Activated CD8-positive, alpha-beta T cell treated with anti-CD3 and anti-CD28 coated beads for 36 hours (primary cell): ENCODE data around the gene PRKAR2B. TPM values are rescaled to one million over a fixed set of nuclear protein-coding genes. Genes with fewer than 3 reads are reported as not detected.

Source experiments
- ATAC-seq: fragments of 200-7000 bp; cut with Tn5 transposase; one replicate; pipeline ENCODE4 v1.10.0; 2021; ENCODE audit warnings: mild to moderate bottlenecking, moderate library complexity
- CTCF ChIA-PET: fragments of 350-600 bp; sonication (Branson Sonifier 250); formaldehyde crosslinking; loops from one replicate; lab custom pipeline; 2021; ENCODE audit warnings: antibody characterized with exemption; lab: Charles Lee
- POLR2A ChIA-PET: fragments of 350-600 bp; sonication (Branson Sonifier 250); formaldehyde crosslinking; loops from one replicate; lab custom pipeline; 2021; ENCODE audit warnings: antibody characterized with exemption; lab: Charles Lee
- DNase-seq: peaks from one replicate; pipeline ENCODE4 v3.0.0-alpha.2; 2020
- H3K27ac Mint-ChIP-seq: one replicate; pipeline ENCODE4 v1.8.0; 2021; ENCODE audit warnings: mild to moderate bottlenecking, mixed read lengths
- H3K27me3 Mint-ChIP-seq: one replicate; pipeline ENCODE4 v1.8.0; 2021; ENCODE audit warnings: mixed read lengths
- H3K36me3 Mint-ChIP-seq: one replicate; pipeline ENCODE4 v1.8.0; 2021; ENCODE audit warnings: low read depth, mixed read lengths
- H3K4me1 Mint-ChIP-seq: one replicate; pipeline ENCODE4 v1.8.0; 2021; ENCODE audit warnings: low read depth, mixed read lengths
- H3K4me3 Mint-ChIP-seq: one replicate; pipeline ENCODE4 v1.8.0; 2021; ENCODE audit warnings: mild to moderate bottlenecking, moderate library complexity, mixed read lengths
- H3K9me3 Mint-ChIP-seq: one replicate; pipeline ENCODE4 v1.8.0; 2021; ENCODE audit warnings: mixed read lengths
- CTCF ChIP-seq: fragments of 200-600 bp; IDR thresholded peaks from one replicate; pipeline ENCODE4 v1.8.0; 2022; ENCODE audit warnings: antibody characterized with exemption, mild to moderate bottlenecking
- intact Hi-C: fragments of 100-400 bp; cut with micrococcal nuclease; formaldehyde crosslinking; loops from one replicate; pipeline ENCODE4 v1.10.0; 2022
- total RNA-seq, 2 experiments: library from RNA; stranded (reverse); gene quantifications; one replicate each; pipeline ENCODE4 v1.2.3, GENCODE V29; 2021

Gene PRKAR2B
- total RNA-seq, 2 experiments from 2014 or later = 1.1 to 1.3 TPM

DNA sequence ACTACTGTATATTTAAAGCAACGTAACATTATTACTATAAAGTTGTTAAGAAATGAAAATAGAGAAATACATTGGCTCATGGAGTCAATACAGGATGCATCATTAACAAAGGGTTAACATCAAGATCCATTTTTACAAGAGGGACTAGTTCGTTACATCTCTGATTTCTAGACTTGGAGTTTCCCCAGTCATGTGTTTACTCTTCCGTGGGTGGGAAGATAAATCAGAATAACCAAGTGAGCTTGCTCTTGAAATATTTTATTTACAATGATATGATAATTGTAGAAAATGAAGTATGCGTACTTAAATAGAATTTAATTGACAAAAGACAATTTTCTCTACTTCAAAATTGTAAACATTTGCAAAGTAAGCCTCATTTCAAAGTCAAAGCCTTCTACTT lies 1.0 kb upstream of the PRKAR2B start:
- DNase-seq (no peak), ATAC-seq (no peak)
- Mint-ChIP-seq H3K27ac (no peak overlapping the region), H3K36me3 (no peaks in the 10 kb centered on the region), H3K27me3 (peaks cover 24% of the 10 kb centered on the region), H3K4me1 (peaks cover 5% of the 10 kb centered on the region), H3K4me3 (peak overlapping the region; percentile 65), H3K9me3 (no peaks in the 10 kb centered on the region)
- ChIA-PET POLR2A (no interaction called here), CTCF (no interaction called here)
- intact Hi-C loops = no loop called here
- no peak for TF ChIP-seq CTCF

DNA sequence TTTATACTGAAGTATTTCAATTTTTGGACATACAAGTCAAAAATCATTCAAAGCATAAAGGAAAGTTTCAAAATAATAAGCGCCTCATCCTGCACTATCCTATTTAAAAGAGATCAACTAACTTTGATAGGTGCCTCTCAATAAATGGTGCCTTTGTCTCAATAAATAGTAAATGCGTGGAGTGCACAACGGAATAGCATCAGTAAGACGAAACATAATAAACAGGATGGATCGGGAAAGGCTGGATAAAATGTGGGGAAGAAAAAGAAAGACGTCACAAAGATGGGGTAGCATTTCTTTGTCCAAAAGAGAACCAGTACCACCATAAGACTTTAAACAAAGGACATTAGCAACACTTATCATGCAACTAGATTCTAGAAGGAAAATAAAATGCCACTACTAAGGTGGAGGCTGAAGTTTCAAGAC lies 571 bp upstream of the PRKAR2B start:
- ChIA-PET CTCF (no interaction called here), POLR2A (no interaction called here)
- Mint-ChIP-seq H3K27ac (peak overlapping the region; percentile 7), H3K36me3 (no peaks in the 10 kb centered on the region), H3K9me3 (no peaks in the 10 kb centered on the region), H3K4me3 (peak overlapping the region; percentile 65), H3K27me3 (peaks cover 28% of the 10 kb centered on the region), H3K4me1 (peaks cover 5% of the 10 kb centered on the region)
- DNase-seq = no peak
- TF ChIP-seq CTCF = no peak
- no peak for ATAC-seq
- intact Hi-C loops = no loop called here

- ATAC-seq (no peak), DNase-seq (no peak)
- Mint-ChIP-seq H3K9me3 (no peaks in the 10 kb centered on the region), H3K27me3 (peaks cover 32% of the 10 kb centered on the region), H3K4me1 (peaks cover 5% of the 10 kb centered on the region), H3K36me3 (no peaks in the 10 kb centered on the region), H3K27ac (no peak overlapping the region), H3K4me3 (peak overlapping the region; percentile 64)
- ChIA-PET CTCF (interaction anchor here (1.0 to 1.1 kb wide), 3 partner anchors 16 to 98 kb away, joined by 3 read pairs; no protein-coding TSS in a partner anchor), POLR2A (no interaction called here)
- no peak for TF ChIP-seq CTCF
- intact Hi-C loops = loop anchor here (5.0 kb wide), 1 partner anchor 253 kb away; no protein-coding TSS in a partner anchor
Measured at GRCh38 chr7:107045195-107045960, 873 bp downstream of the PRKAR2B start.

DNA sequence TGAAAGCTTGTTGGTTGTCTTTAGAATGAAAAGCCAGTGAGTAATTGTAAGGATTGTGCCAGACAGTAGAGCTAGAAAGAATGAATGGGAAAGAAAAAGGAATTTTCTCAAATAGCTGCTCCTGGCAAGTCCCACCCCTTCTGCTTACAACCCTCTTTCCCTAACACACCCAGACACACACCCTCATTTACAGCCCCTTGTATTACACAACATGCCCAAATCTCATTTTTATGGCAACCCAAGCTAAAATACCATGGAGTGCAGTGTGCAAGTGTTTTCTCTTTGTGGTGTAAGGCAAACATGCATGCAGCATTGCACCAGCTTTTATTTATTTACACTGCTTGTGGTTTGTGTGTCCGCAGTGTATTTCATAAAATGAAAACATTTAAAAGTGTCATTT lies 1.5 kb downstream of the PRKAR2B start:
- no peaks in the 10 kb centered on the region for H3K9me3 Mint-ChIP-seq
- POLR2A ChIA-PET = no interaction called here
- intact Hi-C loops = loop anchor here (5.0 kb wide), 1 partner anchor 254 kb away; no protein-coding TSS in a partner anchor
- no peak overlapping the region for H3K4me3 Mint-ChIP-seq
- H3K4me1 Mint-ChIP-seq = peaks cover 5% of the 10 kb centered on the region
- DNase-seq (no peak), ATAC-seq (no peak)
- peaks cover 32% of the 10 kb centered on the region for H3K27me3 Mint-ChIP-seq
- no peaks in the 10 kb centered on the region for H3K36me3 Mint-ChIP-seq
- TF ChIP-seq CTCF = no peak
- H3K27ac Mint-ChIP-seq = no peak overlapping the region
- CTCF ChIA-PET = interaction anchor here (1.0 to 1.1 kb wide), 3 partner anchors 17 to 99 kb away, joined by 3 read pairs; no protein-coding TSS in a partner anchor
